ES-I3 (cell line): ENCODE measurements around the gene YLPM1.

Source experiments
- H3K36me3 ChIP-seq: 2 replicates; pipeline ENCODE4 v1.6.1; 2013; ENCODE audit warnings: mild to moderate bottlenecking, low read length, control low read depth, moderate library complexity; ENCODE audit not compliant: insufficient read depth
- H3K4me1 ChIP-seq: 2 replicates; pipeline ENCODE4 v1.6.1; 2013; ENCODE audit warnings: mild to moderate bottlenecking, control low read depth, low read length; ENCODE audit not compliant: insufficient read depth
- H3K9ac ChIP-seq: 2 replicates; pipeline ENCODE4 v1.6.1; 2013; ENCODE audit warnings: low read depth, mild to moderate bottlenecking, low read length, moderate library complexity
- H3K9me3 ChIP-seq: 2 replicates; pipeline ENCODE4 v1.6.1; 2013; ENCODE audit warnings: mild to moderate bottlenecking, low read length, moderate library complexity; ENCODE audit not compliant: control insufficient read depth, insufficient read depth

YLPM1 gene

DNA sequence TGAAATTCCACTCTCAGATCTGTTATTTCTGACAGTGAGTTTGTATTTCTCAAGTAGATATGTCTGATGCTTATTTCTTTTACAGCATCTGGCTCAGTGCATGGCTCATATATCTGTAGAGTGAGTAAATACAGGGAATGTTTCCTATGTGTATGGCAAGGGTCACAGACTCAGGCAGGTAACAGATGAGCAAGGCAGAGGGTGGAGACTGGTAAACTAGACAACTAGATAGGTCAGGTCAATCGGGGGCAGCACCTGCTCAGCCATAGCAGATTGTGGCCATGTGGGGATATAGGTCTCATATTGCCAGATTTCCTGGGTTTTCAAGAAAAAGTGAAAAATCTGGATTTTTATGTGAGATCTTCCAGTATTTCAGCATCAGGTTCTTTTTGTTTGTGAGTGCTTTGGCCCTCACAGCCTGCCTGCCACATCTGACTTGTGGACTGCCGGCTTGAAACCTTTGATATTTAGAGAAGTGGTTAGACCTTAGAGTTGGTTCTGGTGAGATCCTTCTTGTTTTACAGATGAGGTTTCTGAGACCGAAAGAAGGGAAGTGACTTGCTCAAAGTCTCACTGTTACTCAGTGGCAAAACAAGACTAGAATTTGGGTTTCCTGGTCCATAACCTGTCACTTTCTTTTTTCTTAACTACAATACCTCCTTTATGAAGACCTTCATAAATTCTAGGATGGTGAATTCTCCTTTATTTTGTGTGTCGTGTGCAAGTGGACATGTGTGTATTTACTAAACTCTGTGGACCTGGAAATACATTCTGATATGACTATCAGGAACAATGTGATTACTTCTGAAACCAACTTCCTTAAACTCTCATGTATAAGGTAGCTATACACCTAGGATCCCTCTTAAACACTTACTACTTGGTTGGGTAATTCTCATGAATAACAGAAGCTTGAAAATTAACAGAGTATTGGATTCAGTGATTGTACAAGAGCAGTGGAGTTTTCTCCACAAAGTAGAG, 78.4 kb downstream of the YLPM1 start:
- no peaks in the 10 kb centered on the region for H3K4me1 ChIP-seq
- H3K36me3 ChIP-seq = no peaks in the 10 kb centered on the region; the same call in 1 of the 2 replicates
- no peaks in the 10 kb centered on the region for H3K9me3 ChIP-seq
- H3K9ac ChIP-seq = no peak overlapping the region

DNA sequence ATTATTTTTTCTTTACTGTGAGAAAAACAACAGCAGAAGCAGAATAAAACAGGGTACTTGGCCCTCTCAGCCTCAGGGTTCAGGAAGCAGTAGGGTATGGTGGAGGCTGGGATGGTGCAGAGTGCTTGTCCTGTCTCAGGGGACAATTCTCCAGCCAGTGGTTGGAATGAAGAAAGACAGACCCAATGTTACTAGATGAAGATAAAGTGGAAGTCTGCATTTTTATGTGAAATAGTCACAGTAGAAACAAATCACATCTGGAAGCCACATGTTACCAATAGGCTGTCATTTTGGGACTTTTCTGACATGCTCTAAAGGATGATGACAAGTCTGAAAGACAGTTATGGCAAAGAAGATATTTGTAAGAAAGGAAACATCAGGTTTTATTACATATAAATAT, 80.5 kb downstream of the YLPM1 start:
- Histone ChIP-seq H3K9me3 (no peaks in the 10 kb centered on the region), H3K9ac (no peak overlapping the region), H3K36me3 (no peaks in the 10 kb centered on the region; the same call in 1 of the 2 replicates), H3K4me1 (no peaks in the 10 kb centered on the region)

DNA sequence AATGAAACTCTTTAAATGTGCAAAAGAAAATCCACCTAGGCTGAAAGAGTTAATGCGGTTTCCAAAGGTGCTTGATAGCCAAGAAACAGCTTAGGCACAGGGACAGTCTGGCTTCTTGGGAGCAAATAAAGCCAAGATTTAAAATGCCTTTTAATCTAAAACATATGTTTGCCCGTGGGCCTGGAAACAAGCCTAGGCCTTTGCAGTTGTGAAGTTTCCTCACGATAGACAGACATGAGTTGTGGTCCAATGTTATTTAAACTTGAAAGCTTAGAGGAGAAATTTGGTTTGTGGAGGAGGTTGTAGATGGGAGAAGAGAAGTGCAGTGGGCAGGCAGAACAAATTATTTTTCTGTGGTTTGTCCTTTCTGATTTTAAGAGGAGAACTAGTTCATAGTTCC, 83.1 kb downstream of the YLPM1 start:
- no peaks in the 10 kb centered on the region for H3K4me1 ChIP-seq

DNA sequence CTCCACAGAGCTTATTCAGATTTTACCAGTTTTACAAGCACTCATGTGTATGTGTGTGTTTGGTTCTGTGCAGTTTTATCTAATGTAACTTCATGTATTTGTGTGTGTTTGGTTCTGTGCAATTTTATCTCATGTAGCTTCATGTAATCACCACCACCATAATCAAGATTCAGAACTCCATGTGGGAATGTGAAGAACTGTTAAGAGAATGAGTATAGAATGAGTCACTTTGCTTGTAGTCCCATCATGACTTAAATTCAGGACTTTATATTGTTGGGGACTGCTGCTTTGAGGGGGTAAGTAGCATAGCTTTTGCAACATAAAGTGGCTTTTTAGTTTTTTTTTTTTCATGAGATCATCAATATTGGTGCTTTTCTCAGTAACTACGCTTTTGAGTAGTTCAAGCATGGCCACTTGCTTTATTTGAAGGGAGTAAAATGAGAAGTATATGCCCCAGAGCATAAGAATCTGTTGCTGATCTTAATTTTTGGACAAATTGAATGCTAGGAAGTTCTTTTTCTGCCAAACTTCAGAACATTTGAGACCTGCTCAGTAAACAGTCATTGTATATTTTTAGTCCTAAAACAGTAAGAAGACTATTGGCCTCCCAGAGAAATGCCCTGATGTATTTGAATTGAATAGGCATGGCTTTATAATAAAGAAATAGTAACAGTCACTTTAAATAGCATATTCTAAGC, 84.0 kb downstream of the YLPM1 start:
- Histone ChIP-seq H3K9me3 (no peaks in the 10 kb centered on the region), H3K36me3 (no peaks in the 10 kb centered on the region), H3K4me1 (no peaks in the 10 kb centered on the region), H3K9ac (no peak overlapping the region)

More for the DNA sequence above, 83.1 kb downstream of the YLPM1 start:
- Histone ChIP-seq H3K9me3 (no peaks in the 10 kb centered on the region), H3K9ac (no peak overlapping the region), H3K36me3 (no peaks in the 10 kb centered on the region)

DNA sequence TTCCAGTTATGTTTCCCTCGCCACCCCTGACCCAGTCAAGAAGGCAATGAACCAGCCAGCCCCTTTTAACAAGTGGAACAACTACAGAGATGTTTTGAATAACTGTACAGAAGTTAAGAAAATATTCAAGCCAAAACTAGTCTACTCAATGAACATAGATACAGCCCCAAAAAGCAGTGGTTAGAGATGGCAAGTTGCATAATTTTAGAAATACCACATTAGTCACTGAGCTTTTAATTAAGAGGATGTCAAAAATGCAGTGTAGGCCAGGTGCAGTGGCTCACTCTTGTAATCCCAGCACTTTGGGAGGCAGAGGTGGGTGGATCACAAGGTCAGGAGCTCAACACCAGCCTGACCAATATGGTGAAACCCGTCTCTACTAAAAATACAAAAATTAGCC, 85.7 kb downstream of the YLPM1 start:
- no peaks in the 10 kb centered on the region for H3K9me3 ChIP-seq
- no peak overlapping the region for H3K9ac ChIP-seq
- H3K4me1 ChIP-seq = no peaks in the 10 kb centered on the region
- H3K36me3 ChIP-seq = no peaks in the 10 kb centered on the region

DNA sequence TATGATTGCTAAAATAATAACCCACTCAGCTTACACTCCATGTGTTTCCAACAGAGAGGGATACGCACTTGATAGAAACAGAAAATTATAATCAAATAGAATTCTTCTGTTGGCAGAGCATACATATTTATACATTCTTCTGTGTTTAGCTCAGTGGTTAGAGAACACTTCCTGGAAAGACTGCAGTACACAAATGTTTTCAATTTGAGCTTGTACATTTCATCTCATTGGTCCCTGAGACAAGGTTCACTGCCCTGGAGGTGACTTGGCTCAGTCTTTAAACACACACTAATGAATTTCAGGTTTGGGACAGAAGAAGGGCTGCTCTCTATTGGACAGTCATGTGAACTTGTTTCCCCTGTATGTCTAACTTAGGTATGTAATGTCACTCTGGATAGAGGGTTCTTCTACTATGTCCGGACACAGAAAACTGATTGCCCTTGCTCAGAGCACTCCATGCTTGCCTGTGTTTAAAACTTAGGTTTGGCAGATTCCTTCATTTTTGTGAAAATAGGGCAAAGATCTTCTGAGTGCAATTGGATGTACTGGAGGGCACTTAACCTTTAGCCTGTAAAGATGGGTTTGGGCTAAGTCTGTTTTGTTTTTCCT, 89.9 kb downstream of the YLPM1 start:
- Histone ChIP-seq H3K9me3 (no peaks in the 10 kb centered on the region), H3K36me3 (no peaks in the 10 kb centered on the region), H3K4me1 (no peaks in the 10 kb centered on the region), H3K9ac (no peak overlapping the region)

DNA sequence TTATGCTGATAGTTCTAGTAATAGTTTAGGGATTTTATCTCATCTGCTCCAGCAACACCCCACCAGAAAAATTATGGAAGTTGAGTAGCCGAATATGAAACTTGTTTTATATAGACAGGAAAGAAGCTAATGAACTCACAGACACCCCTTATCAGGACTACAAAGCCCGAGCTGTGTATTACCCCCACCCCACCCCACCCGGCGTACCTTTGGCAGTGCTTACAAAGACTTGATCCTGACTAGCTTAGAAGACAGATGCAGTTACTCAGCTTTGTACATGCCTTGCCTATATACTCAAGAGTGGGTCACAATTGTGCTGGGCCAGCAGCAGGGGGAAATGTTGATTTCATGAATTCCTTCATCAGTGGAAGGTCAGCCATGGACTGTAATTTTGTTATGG, 90.5 kb downstream of the YLPM1 start:
- Histone ChIP-seq H3K9me3 (no peaks in the 10 kb centered on the region), H3K4me1 (no peaks in the 10 kb centered on the region), H3K9ac (no peak overlapping the region), H3K36me3 (no peaks in the 10 kb centered on the region)

DNA sequence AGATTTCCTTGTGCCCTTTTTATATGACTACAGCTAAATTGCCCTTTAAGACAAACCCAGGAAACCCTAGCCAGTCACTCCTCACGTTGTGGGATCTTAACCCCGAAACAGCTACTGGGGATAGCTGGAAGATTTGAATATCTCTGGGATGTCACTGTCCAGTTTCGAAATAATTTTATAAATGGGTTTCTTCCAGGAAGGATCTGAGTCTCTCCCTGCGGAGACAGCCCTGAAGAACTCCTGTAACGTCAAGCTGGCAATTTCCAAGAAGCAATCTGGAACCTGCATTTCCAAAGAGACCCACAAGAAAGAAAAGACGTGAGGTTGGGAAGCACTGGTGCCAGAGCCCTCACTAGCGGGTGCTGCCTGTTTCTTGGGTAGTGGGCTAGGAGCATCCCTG, 91.9 kb downstream of the YLPM1 start:
- no peaks in the 10 kb centered on the region for H3K4me1 ChIP-seq
- H3K9me3 ChIP-seq = no peaks in the 10 kb centered on the region
- no peak overlapping the region for H3K9ac ChIP-seq
- no peaks in the 10 kb centered on the region for H3K36me3 ChIP-seq

DNA sequence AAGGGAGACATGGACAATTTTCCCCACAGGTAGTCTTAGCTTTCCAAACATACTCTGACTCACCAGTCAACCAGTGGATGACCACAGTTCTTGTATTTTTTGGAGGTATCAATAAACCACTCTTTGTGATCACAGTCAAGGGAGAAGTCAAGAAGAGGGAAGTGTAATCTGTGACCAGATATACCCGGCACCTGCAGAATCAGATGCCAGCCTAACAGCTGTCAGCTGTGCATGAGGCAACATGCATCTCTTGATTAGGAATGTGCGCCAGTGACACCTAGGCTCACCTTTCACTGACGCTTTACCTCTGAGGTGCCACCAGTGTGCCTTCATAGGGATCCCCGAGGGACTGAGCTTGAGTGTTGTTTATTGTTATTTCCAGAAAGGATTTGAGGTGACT, 92.8 kb downstream of the YLPM1 start:
- Histone ChIP-seq H3K9me3 (no peaks in the 10 kb centered on the region), H3K9ac (no peak overlapping the region), H3K36me3 (no peaks in the 10 kb centered on the region), H3K4me1 (no peaks in the 10 kb centered on the region)

DNA sequence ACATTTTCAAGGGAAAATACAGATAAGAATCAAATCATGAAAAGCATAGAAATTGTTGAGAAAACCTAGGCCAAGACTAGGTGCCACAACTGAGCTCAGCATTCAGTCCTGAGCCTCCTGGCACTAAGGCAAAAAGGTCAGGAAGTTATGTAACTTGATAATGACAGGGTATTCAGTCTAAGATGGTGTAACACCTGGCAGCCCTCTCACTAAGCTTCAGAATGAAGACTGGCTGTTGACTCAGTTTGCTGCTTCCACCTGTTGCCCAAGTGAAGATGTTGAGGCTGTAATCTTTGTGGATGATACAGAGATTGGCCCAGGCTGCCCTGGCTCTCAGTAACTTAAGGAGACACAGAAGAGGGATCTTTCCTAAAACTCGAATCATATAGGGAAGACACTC, 93.2 kb downstream of the YLPM1 start:
- Histone ChIP-seq H3K4me1 (no peaks in the 10 kb centered on the region), H3K9ac (no peak overlapping the region), H3K36me3 (no peaks in the 10 kb centered on the region), H3K9me3 (no peaks in the 10 kb centered on the region)

DNA sequence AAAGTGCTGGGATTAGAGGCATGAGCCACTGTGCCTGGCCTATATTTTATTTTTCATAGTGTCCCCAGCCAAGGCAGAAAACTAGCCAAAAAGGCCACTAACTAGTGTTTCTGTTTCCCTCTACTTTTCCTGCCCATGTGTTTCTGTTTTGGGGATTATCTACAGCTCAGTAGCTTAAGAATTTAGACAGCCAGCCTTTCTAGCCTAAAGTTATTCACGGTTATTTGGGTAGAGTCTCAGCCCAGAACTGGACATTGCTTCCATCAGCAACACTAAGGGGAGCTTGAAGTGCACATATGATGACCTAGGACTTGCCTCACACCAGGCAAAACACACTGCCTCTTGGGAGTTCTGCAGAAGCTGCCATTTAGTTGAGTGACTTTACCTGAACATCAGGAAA, 94.9 kb downstream of the YLPM1 start:
- Histone ChIP-seq H3K9me3 (no peaks in the 10 kb centered on the region), H3K36me3 (no peaks in the 10 kb centered on the region), H3K9ac (no peak overlapping the region), H3K4me1 (no peaks in the 10 kb centered on the region)

DNA sequence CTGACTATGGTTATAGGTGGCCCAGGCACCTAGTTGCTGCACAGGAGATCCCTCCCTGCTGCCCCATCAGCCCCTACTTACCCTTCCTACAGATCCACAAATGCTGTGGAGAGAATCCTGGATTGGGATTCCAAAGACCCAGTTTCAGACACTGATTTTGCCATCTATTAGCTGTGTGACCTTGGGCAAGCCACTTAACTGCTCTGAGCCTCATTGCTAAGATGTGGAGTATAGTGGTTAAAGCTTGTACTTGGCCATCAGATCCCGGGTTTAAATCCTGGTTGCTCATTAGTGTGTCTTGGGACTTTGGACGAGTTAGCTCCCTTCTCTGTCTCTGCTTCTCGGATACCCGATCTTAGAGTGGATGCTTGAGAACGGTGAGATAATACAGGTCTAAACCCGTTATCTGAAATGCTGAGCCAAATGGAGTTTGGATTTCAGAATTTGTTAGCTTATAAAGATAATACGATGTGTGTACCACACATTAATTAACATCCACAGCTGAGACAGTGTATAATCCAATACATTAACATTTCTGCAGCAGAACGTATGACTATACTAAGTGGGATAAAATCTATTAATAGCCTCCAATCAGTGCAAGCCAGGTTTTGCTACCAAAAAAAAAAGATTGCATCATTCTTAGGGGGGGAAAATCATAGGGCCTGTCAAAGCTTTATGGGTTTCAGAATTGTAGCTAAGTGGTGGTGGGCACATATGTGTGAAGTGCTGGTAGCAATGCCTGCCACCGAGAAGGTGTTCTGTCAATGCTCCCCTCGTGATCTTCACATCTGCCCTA, 96.8 kb downstream of the YLPM1 start:
- Histone ChIP-seq H3K36me3 (no peaks in the 10 kb centered on the region), H3K4me1 (no peaks in the 10 kb centered on the region), H3K9ac (no peak overlapping the region), H3K9me3 (no peaks in the 10 kb centered on the region)

DNA sequence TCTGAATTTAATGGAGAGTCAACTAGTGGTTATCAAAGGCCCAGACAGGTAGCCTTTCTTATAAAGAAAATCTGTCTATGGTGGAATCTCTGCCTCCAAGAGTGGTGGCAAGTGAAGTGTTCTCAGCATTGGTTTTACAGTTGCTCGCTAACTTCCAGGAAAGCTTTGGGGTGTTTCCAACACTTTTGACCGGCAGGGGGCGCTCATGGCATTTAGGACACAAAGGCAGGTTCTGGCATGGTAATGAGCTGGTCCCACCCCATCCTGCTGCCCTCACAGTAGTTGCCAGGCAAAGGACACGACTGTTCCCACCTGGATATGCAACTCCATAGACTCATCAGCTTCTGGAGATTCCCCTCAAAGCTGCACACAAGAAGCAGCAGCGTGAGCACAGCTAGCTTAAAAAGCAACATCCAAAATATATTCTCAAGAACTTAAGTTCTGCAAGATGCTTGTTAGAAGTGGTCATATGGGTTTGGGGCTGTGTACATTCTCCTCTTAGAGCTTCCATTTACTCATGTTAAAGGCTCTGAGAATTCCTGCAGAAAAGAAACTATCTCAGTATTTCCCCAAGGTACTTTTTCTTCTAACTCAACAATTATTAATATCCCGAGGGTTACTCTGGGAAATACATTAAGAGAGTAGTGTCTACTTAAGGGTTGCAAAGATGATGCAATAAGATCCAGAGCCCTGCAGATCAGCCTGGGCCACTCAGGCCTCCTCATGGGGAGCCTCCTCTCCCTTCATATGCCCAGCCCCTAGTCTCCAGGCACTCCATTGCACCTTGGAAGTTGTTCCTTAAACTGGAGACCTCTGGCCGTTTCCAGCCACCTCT, 98.0 kb downstream of the YLPM1 start:
- Histone ChIP-seq H3K9ac (no peak overlapping the region), H3K36me3 (no peaks in the 10 kb centered on the region), H3K4me1 (no peaks in the 10 kb centered on the region), H3K9me3 (no peaks in the 10 kb centered on the region)
